CD14-positive monocyte (primary cell): Measurements from ENCODE around the gene LACRT. TPM values are rescaled to one million over a fixed set of nuclear protein-coding genes. Genes with fewer than 3 reads are reported as not detected.

Experiments used
- DNase-seq, 3 donors: peaks; one replicate each; pipeline ENCODE4 v3.0.0-alpha.2; 2011 to 2022
- H2AFZ ChIP-seq: 2 replicates; pipeline ENCODE4 v1.6.0; 2012; ENCODE audit warnings: mild to moderate bottlenecking, low read depth, low read length, inconsistent platforms; ENCODE audit not compliant: insufficient read depth, poor library complexity, severe bottlenecking
- H3K27ac ChIP-seq, 2 donors: 1 replicate in 1 of 2; 2 replicates in 1 of 2; pipeline ENCODE4 v1.5.1; 2012 to 2013; ENCODE audit warnings: low read length in 2 of 2, control low read depth in 1 of 2, inconsistent platforms in 1 of 2, low read depth in 1 of 2, mild to moderate bottlenecking in 1 of 2
- H3K27me3 ChIP-seq, 2 donors: one replicate each; pipeline versions ENCODE4 v1.6.0 to v1.6.1; 2011 to 2013; ENCODE audit warnings: low read length in 2 of 2; ENCODE audit not compliant: control insufficient read depth in 2 of 2, insufficient read depth in 2 of 2
- H3K36me3 ChIP-seq, 2 donors: replicated peaks in 1 of 2; 1 replicate in 1 of 2; 2 replicates in 1 of 2; pipeline versions ENCODE4 v1.5.1 to v1.6.1; 2012 to 2013; ENCODE audit warnings: low read length in 2 of 2, control low read depth in 1 of 2, inconsistent platforms in 1 of 2, mild to moderate bottlenecking in 1 of 2; ENCODE audit not compliant: insufficient read depth in 2 of 2, control insufficient read depth in 1 of 2
- H3K4me1 ChIP-seq, 2 donors: 1 replicate in 1 of 2; 2 replicates in 1 of 2; pipeline versions ENCODE4 v1.5.1 to v1.6.1; 2012 to 2013; ENCODE audit warnings: low read length in 2 of 2, control low read depth in 1 of 2, inconsistent platforms in 1 of 2, mild to moderate bottlenecking in 1 of 2, moderate library complexity in 1 of 2; ENCODE audit not compliant: insufficient read depth in 2 of 2, control insufficient read depth in 1 of 2
- H3K4me2 ChIP-seq: replicated peaks from 2 replicates; pipeline ENCODE3; 2012; ENCODE audit warnings: low read length, moderate library complexity, mild to moderate bottlenecking; ENCODE audit not compliant: poor library complexity, severe bottlenecking; ENCODE audit errors: extremely low read depth
- H3K4me3 ChIP-seq, 3 experiments: fragments of 200-600 bp in 1 of 3; sonication (generic) in 1 of 3; replicated peaks in 1 of 3; 1 replicate in 2 of 3; 2 replicates in 1 of 3; pipeline ENCODE4 v1.5.1; 2011 to 2013; ENCODE audit warnings: low read length in 3 of 3, mild to moderate bottlenecking in 3 of 3, control low read depth in 2 of 3, low read depth in 2 of 3, inconsistent platforms in 1 of 3, moderate library complexity in 1 of 3
- H3K79me2 ChIP-seq: 2 replicates; pipeline ENCODE4 v1.6.0; 2012; ENCODE audit warnings: mild to moderate bottlenecking, control low read depth, inconsistent platforms, low read length, moderate library complexity; ENCODE audit not compliant: insufficient read depth
- H3K9ac ChIP-seq: 2 replicates; pipeline ENCODE4 v1.6.0; 2017; ENCODE audit warnings: low read length, mild to moderate bottlenecking; ENCODE audit not compliant: insufficient read depth, poor library complexity, severe bottlenecking
- H3K9me3 ChIP-seq, 2 donors: replicated peaks in 1 of 2; 1 replicate in 1 of 2; 2 replicates in 1 of 2; pipeline versions ENCODE4 v1.5.1 to v1.6.1; 2012 to 2013; ENCODE audit warnings: low read length in 2 of 2, control low read depth in 1 of 2; ENCODE audit not compliant: control insufficient read depth in 1 of 2, insufficient read depth in 1 of 2
- H4K20me1 ChIP-seq: 2 replicates; pipeline ENCODE4 v1.6.0; 2012; ENCODE audit warnings: mild to moderate bottlenecking, low read length, control low read depth, moderate library complexity; ENCODE audit not compliant: insufficient read depth
- H3K27ac Mint-ChIP-seq, 7 donors: one replicate each; pipeline ENCODE4 v1.8.0; 2020; ENCODE audit warnings: mild to moderate bottlenecking in 7 of 7, mixed read lengths in 7 of 7, moderate library complexity in 6 of 7, inconsistent platforms in 2 of 7
- H3K27me3 Mint-ChIP-seq, 3 donors: one replicate each; pipeline ENCODE4 v1.8.0; 2021 to 2022; ENCODE audit warnings: low read depth in 3 of 3, mild to moderate bottlenecking in 3 of 3, mixed read lengths in 3 of 3, moderate library complexity in 3 of 3, inconsistent platforms in 1 of 3
- H3K36me3 Mint-ChIP-seq, 2 donors: one replicate each; pipeline ENCODE4 v1.8.0; 2020; ENCODE audit warnings: mixed read lengths in 2 of 2, inconsistent platforms in 1 of 2, mild to moderate bottlenecking in 1 of 2
- H3K4me1 Mint-ChIP-seq: one replicate; pipeline ENCODE4 v1.8.0; 2020; ENCODE audit warnings: mild to moderate bottlenecking, mixed read lengths
- H3K4me3 Mint-ChIP-seq, 2 donors: one replicate each; pipeline ENCODE4 v1.8.0; 2020; ENCODE audit warnings: mild to moderate bottlenecking in 2 of 2, mixed read lengths in 2 of 2, moderate library complexity in 1 of 2
- H3K9me3 Mint-ChIP-seq, 7 donors: one replicate each; pipeline ENCODE4 v1.8.0; 2020 to 2022; ENCODE audit warnings: mixed read lengths in 7 of 7, mild to moderate bottlenecking in 6 of 7, moderate library complexity in 6 of 7, inconsistent platforms in 2 of 7
- CTCF ChIP-seq: fragments of 200-600 bp; IDR thresholded peaks from one replicate; pipeline ENCODE4 v1.8.0; 2022; ENCODE audit warnings: antibody characterized with exemption, mild to moderate bottlenecking
- WGBS: methylation state at CpG from one replicate; pipeline ENCODE4 v1.1.5; 2013; ENCODE audit warnings: missing lambda C conversion rate; ENCODE audit not compliant: insufficient coverage; 5-methylcytosine and 5-hydroxymethylcytosine counted together
- intact Hi-C, 2 donors: fragments of 100-400 bp; cut with micrococcal nuclease; formaldehyde crosslinking; loops; one replicate each; pipeline versions ENCODE4 v1.15.0 to v1.15.1; 2023
- polyA plus RNA-seq, 3 donors: library from polyadenylated mRNA; depleted of rRNA in 1 of 3; unstranded in 2 of 3; stranded (reverse) in 1 of 3; fragments of 300-500 nt in 2 of 3; fragments of >200 nt in 1 of 3; fragmentation: Illumina TruSeq in 2 of 3; gene quantifications; 1 replicate in 2 of 3; 2 replicates in 1 of 3; pipeline ENCODE4 v1.2.3, GENCODE V29; 2012 to 2021

The LACRT gene
- polyA plus RNA-seq, 3 donors = not detected

DNA sequence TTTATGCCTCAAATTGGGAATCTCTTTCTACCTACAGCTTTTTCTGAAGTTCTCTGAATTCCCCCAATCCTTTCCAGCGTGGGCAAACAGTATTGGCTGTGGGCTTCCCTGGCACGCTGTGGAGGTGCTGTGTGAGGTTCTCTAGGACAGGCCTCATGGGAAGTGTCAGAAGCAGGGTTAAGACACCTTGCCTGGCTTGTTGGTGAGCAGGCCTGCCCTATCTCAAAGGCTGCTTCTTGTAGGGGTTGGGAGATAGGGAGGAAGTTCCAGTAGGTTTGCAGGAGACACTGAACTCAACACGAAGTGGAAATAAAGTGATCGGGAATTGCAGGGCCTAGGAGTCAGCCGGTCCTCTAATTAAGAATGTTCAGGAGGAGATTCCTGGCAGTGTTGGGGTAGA is 43.4 kb upstream of the LACRT start:
- no peak overlapping the region for H3K9ac ChIP-seq
- H3K4me3 ChIP-seq = no peak overlapping the region
- Mint-ChIP-seq H3K4me1 (no peaks in the 10 kb centered on the region), H3K4me3 (no peak overlapping the region), H3K27ac (no peak overlapping the region), H3K36me3 (no peaks in the 10 kb centered on the region), H3K27me3 (peaks cover 7 to 16% (median 11%) of the 10 kb centered on the region in 3 donors), H3K9me3 (no peaks in the 10 kb centered on the region)
- no peaks in the 10 kb centered on the region for H3K79me2 ChIP-seq
- WGBS = 60% methylated on average over 1 of the region's 5 CpGs
- intact Hi-C loops = no loop called here
- no peaks in the 10 kb centered on the region for H3K4me1 ChIP-seq
- no peaks in the 10 kb centered on the region for H3K36me3 ChIP-seq
- no peaks in the 10 kb centered on the region for H4K20me1 ChIP-seq
- no peak overlapping the region for H2AFZ ChIP-seq
- H3K9me3 ChIP-seq = no peaks in the 10 kb centered on the region
- TF ChIP-seq CTCF = no peak
- peaks cover 5 to 8% of the 10 kb centered on the region in 2 donors for H3K27me3 ChIP-seq
- no peak for DNase-seq
- H3K27ac ChIP-seq = no peak overlapping the region
- H3K4me2 ChIP-seq = no peak overlapping the region

DNA sequence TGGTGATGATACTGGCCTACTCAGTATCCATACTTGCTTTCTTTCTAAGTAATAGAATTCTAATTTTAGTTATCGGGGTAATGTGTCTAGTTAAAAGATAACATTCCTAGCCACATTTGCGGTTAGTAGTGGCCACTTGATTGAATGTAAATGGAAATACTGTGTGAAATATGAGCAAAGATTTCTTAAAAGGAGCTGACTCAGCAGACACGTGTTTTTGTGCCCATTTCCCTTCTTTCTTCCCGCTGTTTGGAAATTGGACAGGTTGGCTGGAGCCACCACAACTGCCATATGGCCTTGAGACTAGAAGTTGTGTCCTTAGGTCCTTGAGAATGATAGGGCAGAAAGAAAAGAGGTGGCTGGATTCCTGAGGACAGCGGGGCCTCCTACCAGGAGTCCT is 33.2 kb upstream of the LACRT start:
- H3K4me3 Mint-ChIP-seq = no peak overlapping the region
- peaks cover 0 to 6% (median 0%) of the 10 kb centered on the region in 3 donors for H3K27me3 Mint-ChIP-seq
- no peaks in the 10 kb centered on the region for H4K20me1 ChIP-seq
- H3K9me3 ChIP-seq = no peaks in the 10 kb centered on the region
- H3K27me3 ChIP-seq = peaks cover 3 to 7% of the 10 kb centered on the region in 2 donors
- no peak overlapping the region for H3K9ac ChIP-seq
- no peaks in the 10 kb centered on the region for H3K79me2 ChIP-seq
- intact Hi-C loops = no loop called here
- no peaks in the 10 kb centered on the region for H3K4me1 ChIP-seq
- H3K27ac ChIP-seq = no peak overlapping the region
- 90% methylated on average over 2 of the region's 5 CpGs for WGBS
- no peak for DNase-seq
- no peaks in the 10 kb centered on the region for H3K36me3 Mint-ChIP-seq
- no peaks in the 10 kb centered on the region for H3K4me1 Mint-ChIP-seq
- no peak overlapping the region for H3K4me3 ChIP-seq
- H3K36me3 ChIP-seq = no peaks in the 10 kb centered on the region
- no peaks in the 10 kb centered on the region for H3K9me3 Mint-ChIP-seq
- H2AFZ ChIP-seq = no peak overlapping the region
- no peak overlapping the region for H3K4me2 ChIP-seq
- no peak overlapping the region for H3K27ac Mint-ChIP-seq
- TF ChIP-seq CTCF = no peak
